Measurements from ENCODE around the gene CFAP90. TPM values are rescaled to one million over a fixed set of nuclear protein-coding genes. Genes with fewer than 3 reads are reported as not detected.

Gene CFAP90
- total RNA-seq, 4 donors from 2014 or later, result 0.88 to 1.7 TPM; not detected in 2

GRCh38 chr5:7816535-7816901 is 34.4 kb downstream of the CFAP90 start:
- Histone ChIP-seq H3K36me3 (no peaks in the 10 kb centered on the region), H3K27me3 (no peaks in the 10 kb centered on the region), H3K4me1 (no peaks in the 10 kb centered on the region), H3K4me3 (no peak overlapping the region), H3K9me3 (no peaks in the 10 kb centered on the region), H3K27ac (no peak overlapping the region)
- intact Hi-C loops (cut with DNase I; ENCODE audit: low total_unique reads), result no loop called here
- no peak for DNase-seq
- no peak for TF ChIP-seq POLR2A (IDR thresholded peaks at IDR 0.05)
- TF ChIP-seq CTCF (IDR thresholded peaks at IDR 0.05), result no peak

GRCh38 chr5:7815892-7816534 is 34.9 kb downstream of the CFAP90 start:
- TF ChIP-seq POLR2A (IDR thresholded peaks at IDR 0.05) (no peak), CTCF (IDR thresholded peaks at IDR 0.05) (peak; percentile 64 to 78 (median 70))

GRCh38 chr5:7814816-7815215 is 36.1 kb downstream of the CFAP90 start:
- no peak for TF ChIP-seq CTCF (IDR thresholded peaks at IDR 0.05)
- TF ChIP-seq POLR2A (IDR thresholded peaks at IDR 0.05), result no peak
- Histone ChIP-seq H3K4me1 (no peaks in the 10 kb centered on the region), H3K27ac (peak overlapping the region; percentile 75 to 86), H3K27me3 (no peaks in the 10 kb centered on the region), H3K4me3 (no peak overlapping the region), H3K36me3 (no peaks in the 10 kb centered on the region), H3K9me3 (no peaks in the 10 kb centered on the region)
- intact Hi-C loops (cut with DNase I; ENCODE audit: low total_unique reads), result no loop called here
- no peak for DNase-seq

More at GRCh38 chr5:7815892-7816534, 34.9 kb downstream of the CFAP90 start:
- Histone ChIP-seq H3K4me1 (no peaks in the 10 kb centered on the region), H3K27ac (no peak overlapping the region), H3K9me3 (no peaks in the 10 kb centered on the region), H3K36me3 (no peaks in the 10 kb centered on the region), H3K4me3 (no peak overlapping the region), H3K27me3 (no peaks in the 10 kb centered on the region)
- intact Hi-C loops (cut with DNase I; ENCODE audit: low total_unique reads), result no loop called here
- DNase-seq, result peak; percentile 69 to 75

GRCh38 chr5:7813576-7813975 is 37.4 kb downstream of the CFAP90 start:
- DNase-seq, result no peak
- H3K4me3 ChIP-seq, result no peak overlapping the region
- H3K27me3 ChIP-seq, result no peaks in the 10 kb centered on the region
- no peaks in the 10 kb centered on the region for H3K4me1 ChIP-seq
- H3K27ac ChIP-seq, result peak overlapping the region; percentile 75 to 86
- no peaks in the 10 kb centered on the region for H3K36me3 ChIP-seq
- TF ChIP-seq POLR2A (IDR thresholded peaks at IDR 0.05) (no peak), CTCF (IDR thresholded peaks at IDR 0.05) (no peak)
- intact Hi-C loops (cut with DNase I; ENCODE audit: low total_unique reads), result no loop called here
- no peaks in the 10 kb centered on the region for H3K9me3 ChIP-seq

GRCh38 chr5:7813007-7813406 is 37.9 kb downstream of the CFAP90 start:
- Histone ChIP-seq H3K9me3 (no peaks in the 10 kb centered on the region), H3K27me3 (no peaks in the 10 kb centered on the region), H3K4me3 (no peak overlapping the region), H3K36me3 (no peaks in the 10 kb centered on the region), H3K4me1 (no peaks in the 10 kb centered on the region), H3K27ac (peak overlapping the region; percentile 75 to 86)
- DNase-seq, result no peak
- TF ChIP-seq POLR2A (IDR thresholded peaks at IDR 0.05), result no peak
- no peak for TF ChIP-seq CTCF (IDR thresholded peaks at IDR 0.05)
- intact Hi-C loops (cut with DNase I; ENCODE audit: low total_unique reads), result no loop called here

Data from uterus (tissue), 4 donors.